ENCODE data around the gene BLACAT1.

DNA sequence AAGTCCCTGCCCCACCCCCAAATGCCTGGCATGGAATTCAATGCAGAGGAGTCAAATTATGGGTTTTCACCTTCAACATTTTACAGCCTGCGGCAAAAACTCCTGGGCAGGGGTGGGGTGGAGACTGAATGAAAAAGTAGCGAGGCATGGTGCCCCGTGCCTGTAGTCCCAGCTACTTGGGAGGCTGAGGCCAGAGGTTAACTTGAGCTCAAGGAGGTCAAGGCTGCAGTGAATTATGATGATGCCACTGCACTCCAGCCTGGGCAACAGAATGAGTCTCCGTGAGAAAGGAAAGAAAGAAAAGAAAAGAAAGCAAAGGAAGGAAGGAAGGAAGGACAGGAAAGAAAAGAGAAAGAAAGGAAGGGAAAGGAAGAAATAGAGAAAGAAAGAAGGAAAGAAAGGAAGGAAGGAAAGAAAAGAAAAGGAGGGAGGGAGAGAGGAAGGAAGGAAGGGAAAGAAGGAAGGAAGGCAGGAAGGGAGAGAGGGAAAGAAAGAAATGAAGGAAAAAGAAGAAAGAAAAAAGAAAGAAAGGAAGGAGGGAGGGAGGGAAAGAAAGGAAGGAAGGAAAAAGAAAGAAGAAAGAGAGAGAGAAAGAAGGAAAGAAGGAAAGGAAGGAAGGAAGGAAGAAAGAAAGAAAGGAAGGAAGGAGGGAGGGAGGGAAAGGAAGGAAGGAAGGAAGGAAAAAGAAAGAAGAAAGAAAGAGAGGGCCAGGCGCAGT lies 45.1 kb downstream of the BLACAT1 start:
- TF ChIP-seq, protein P1, sequence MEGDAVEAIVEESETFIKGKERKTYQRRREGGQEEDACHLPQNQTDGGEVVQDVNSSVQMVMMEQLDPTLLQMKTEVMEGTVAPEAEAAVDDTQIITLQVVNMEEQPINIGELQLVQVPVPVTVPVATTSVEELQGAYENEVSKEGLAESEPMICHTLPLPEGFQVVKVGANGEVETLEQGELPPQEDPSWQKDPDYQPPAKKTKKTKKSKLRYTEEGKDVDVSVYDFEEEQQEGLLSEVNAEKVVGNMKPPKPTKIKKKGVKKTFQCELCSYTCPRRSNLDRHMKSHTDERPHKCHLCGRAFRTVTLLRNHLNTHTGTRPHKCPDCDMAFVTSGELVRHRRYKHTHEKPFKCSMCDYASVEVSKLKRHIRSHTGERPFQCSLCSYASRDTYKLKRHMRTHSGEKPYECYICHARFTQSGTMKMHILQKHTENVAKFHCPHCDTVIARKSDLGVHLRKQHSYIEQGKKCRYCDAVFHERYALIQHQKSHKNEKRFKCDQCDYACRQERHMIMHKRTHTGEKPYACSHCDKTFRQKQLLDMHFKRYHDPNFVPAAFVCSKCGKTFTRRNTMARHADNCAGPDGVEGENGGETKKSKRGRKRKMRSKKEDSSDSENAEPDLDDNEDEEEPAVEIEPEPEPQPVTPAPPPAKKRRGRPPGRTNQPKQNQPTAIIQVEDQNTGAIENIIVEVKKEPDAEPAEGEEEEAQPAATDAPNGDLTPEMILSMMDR (IDR thresholded peaks at IDR 0.05) = no peak
- TF ChIP-seq POLR2A (IDR thresholded peaks at IDR 0.05) = no peak

Measured in prostate gland (tissue), 2 donors.